Measurements from ENCODE around the gene RFTN1.

RFTN1 gene

DNA sequence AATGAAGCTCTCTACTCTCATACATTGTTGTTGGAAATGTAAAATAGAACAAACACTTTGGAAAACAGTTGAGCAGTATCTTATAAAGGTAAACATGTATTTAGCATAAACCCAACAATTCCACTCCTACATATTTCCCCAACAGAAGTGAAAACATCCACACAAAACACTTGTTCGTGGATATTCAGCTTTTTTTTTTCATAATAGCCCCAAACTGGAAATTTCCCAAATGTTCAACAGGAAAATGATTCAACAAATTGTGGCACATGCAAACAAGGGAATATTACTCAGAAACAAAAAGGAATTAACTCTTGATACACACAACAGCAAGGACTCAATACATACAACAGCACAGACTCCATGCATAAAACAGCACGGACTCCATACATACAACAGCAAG lies 28.5 kb downstream of the RFTN1 start:
- DNase-seq, result no peak

DNA sequence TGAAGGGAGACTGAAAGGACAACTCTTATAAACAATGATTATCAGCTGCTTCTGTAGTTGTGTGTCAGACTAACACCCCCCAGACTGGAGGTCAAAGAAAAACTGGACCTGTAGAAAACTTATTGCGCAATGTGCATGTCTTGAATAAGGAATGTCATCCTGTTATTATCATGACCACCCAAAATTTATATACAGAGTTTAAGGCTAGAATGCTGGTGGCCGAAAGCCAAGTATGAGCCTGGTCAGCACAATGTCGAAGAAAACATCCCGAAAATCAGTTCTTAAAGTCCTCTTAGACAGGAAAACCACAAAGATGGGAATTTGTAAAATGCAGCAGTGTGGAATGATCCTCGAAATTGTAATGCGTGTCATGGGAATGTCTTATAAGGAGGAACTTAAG lies 29.3 kb downstream of the RFTN1 start:
- DNase-seq, result no peak

DNA sequence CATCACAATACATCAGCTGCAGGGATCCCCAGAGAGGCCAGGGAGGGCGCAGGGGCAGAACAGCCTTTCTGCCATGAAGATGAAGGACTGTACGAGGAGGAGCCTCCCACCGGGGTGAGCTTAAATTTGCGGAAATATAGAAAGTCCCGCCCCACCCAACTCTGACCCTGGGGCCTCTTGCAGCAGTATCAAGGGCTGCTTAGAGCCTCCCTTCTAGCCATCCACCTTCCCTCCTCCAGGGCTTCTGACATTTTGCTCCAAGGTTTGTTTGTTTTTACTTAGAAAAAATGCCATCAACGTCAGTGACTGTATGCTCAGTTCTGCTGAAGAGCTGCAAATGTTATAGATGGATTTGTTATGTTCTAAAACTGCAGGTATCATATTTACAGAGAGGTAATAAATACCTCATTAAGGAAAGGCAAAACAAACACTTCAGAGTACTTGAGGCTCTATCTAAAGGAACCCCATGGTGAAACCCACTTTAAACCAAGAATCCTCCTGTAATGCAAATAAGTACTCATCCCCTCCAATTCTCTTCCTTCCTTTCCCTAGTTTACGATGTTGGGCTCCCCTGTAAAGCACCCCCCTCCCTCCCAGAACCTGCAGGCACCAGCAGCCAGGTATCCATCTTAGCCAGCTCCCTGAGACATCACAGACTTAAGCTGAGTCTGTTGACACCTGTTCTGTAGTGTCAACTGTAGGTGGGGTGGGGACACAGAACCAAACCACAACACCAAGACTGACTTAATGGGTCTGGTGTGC lies 30.5 kb downstream of the RFTN1 start:
- DNase-seq, result peak; percentile 71

GRCh38 chr3:16482194-16482769 lies 31.2 kb downstream of the RFTN1 start:
- no peak for DNase-seq

GRCh38 chr3:16481546-16481897 lies 32.0 kb downstream of the RFTN1 start:
- DNase-seq, result no peak

- DNase-seq, result no peak
These were observed 32.5 kb downstream of the RFTN1 start for GRCh38 chr3:16480861-16481545.

DNA sequence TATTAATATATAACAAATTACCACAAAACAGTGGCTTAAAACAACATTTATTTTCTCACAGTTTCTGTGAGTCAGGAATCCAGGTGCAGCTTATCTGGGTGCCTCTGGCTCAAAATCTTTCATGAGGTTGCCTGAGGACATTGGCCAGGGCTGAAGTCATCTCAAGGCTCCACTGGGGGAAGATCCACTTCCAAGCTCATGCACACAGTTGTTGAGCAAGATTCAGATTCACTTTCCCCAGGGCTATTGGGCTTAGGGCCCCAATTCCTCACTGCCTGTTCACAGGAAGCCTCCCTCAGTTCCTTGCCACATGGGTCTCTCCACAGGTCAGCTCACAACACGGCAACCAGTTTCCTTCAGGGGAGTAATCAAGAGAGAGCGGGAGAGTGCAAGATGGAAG lies 35.0 kb downstream of the RFTN1 start:
- DNase-seq, result no peak

- DNase-seq, result no peak
These were observed 36.0 kb downstream of the RFTN1 start for GRCh38 chr3:16477521-16477920.

DNA sequence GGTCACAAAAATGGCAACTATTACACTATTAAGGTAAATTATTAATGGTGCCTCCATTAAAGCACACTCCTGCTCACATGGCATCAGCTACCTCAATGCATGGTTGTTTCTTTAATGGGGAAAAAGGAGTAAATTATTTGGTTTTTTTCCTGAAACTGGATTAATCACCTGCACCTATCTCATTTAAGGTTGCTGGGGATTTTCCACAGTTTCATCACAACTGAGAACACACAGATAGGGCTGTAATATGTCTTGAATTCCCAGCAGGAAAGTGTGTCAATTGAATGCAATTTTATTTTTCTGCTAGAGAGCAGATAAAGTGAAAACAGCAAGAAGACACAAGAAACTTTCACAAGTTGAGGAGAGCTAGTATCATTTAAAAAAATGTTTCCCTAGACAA lies 36.4 kb downstream of the RFTN1 start:
- DNase-seq, result no peak

- DNase-seq, result no peak
These were observed 36.9 kb downstream of the RFTN1 start for GRCh38 chr3:16476636-16477035.

DNA sequence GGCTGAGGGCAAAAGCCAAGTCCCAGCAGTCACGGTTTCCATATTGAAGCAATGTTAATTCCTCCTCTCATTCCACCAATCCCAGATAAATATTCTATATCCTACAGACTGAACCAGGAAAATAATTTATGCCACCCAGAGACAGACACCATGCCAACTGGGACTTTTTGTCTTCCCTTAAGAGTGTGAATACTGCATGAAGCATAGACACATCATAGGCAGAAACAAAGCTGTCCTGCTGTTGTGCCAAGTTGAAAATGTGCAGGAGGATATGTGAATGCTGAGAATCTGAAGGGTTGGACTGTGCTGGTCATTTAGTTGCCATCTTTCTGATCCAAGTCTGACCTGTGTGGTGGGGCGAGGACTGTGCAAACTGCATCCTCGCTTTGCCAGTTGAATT lies 37.7 kb downstream of the RFTN1 start:
- no peak for DNase-seq

DNA sequence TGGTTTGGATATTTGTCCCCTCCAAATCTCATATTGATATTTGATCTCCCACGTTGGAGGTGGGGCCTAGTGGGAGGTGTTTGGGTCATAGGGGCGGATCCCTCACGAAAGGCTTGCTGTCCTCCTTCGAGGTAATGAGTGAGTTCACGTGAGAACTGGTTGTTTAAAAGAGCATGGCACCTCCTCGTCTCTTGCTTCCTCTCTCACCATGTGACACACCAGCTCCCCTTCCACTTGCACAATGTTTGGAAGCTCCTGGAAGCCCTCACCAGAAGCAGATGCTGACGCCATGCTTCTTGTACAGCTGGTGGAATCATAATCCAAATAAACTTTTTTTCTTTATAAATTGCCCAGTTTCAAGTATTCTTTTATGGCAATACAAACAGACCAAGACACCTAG lies 38.6 kb downstream of the RFTN1 start:
- no peak for DNase-seq

DNA sequence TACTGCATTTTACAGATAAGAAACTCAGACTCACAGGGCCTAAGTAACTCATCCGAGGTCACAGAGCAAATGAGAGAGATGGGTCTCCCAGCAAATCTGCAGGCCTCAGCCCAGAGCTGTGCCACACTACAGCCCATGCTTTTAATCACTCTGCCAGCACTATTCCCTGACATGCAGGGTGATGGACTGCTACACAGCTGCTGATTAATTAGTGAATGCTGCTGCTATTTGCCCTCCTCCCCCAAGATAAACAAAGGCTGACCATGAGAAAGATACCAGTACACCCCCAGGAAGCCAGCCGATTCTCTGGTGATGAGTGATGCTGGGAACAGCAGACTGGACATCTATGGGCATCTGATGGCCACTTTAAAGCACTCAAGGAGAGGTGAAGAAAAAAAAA lies 39.3 kb downstream of the RFTN1 start:
- DNase-seq, result no peak

DNA sequence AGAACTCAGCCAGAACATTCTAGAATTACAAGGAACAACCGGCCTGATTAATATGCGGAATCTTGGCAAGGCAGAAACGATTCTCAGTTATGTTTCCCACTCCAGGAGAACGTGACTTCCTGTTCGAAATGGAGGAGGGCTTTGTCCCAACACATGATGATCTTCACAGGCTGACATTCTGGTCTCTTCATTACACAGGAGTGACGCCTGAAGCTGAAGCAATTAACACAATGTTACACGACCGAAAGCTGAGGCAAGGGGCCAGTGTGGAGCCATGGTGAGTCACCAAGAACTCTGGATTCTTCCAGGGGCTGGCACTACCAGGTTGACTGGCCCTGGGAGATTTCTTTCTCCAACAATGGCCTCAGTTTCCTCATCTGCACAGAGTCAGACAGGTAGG lies 40.9 kb downstream of the RFTN1 start:
- DNase-seq, result no peak

DNA sequence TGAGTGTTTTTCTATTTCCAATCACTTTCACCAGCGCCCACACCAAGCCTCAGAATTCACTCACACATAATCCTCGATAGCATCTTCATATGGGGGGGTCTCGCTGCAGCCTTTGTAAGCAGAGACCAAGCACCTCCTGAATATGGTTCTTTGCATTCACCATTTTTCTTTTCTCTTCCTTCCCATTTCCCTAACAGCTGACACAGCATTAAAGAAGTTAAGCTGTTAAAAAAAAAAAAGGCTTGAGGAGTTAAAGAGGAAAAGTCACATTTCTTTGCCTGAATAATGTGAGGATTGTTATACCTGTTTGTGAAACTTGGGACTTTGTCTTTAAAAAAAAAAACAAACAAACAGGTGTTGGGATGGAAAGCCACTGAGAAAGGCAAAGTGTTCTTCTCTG lies 41.6 kb downstream of the RFTN1 start:
- DNase-seq, result no peak

- DNase-seq, result no peak
These were observed 42.9 kb downstream of the RFTN1 start for GRCh38 chr3:16470590-16470989.

GRCh38 chr3:16468336-16469098 lies 45.0 kb downstream of the RFTN1 start:
- DNase-seq, result no peak

DNA sequence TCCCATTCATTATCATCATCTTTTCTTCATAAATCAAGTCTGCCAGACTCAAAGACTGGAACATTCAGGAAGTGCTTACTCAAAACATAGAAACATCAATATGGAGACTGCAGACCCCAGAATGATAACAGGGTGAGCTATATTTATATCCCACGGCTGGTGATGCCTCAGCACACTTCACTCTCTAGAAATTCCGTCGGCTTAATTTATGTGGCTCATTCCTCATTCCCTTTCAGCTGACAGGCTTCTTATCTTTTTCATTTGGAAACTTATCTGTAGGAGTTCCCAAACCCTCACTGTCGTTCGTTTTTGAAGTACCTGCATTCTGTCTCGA lies 45.5 kb downstream of the RFTN1 start:
- no peak for DNase-seq

- DNase-seq, result no peak
These were observed 46.1 kb downstream of the RFTN1 start for GRCh38 chr3:16467393-16467792.

- DNase-seq, result no peak
These were observed 46.7 kb downstream of the RFTN1 start for GRCh38 chr3:16466822-16467221.

DNA sequence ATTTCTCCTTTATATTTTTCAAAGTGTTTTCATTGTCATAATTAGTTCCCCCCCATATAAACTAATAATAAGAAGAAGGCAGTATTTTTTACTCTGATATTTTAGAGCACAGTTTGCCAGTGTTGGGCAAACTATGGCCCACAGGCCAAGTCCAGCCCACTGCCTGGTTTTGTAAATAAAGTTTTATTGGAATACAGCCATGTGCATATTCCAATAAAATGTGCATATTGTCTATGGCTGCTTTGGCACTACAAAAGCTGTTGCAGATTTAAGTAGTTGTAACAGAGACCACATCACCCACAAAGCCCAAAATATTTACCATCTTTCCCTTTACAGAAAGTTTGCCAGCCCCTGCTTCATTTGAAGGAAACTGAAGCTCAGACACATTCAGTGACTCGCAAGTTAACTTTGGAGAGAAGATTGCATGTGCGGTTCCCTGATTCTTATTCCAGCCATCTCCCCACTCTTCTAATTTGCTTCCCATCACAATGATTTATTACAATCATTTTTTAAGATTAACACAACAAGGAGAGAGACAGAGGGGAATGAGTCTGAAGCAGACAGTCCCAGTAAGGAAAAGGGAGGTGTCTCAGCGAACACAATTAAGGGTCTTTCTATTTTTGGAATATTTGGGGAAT lies 48.9 kb downstream of the RFTN1 start:
- DNase-seq, result no peak

DNA sequence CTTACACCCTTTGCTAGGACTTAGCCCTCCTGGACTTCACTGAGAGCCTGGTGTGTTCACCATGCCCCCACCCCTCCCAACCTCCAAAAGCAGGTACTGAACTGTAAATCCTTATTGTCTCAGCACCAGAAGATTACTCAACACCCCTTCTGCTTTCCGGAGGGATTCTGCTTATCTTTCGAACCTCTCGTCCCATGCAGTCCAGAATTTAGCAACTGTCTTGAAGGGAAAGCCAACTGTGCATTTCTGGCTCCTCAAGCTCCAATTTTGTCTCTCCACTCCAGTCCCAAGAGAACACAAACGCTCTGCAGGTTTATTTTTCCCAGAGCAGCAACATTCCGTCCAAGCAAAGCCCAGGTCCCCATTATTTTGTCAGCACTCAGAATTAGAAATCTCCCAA lies 49.6 kb downstream of the RFTN1 start:
- no peak for DNase-seq

GRCh38 chr3:16463119-16463518 lies 50.4 kb downstream of the RFTN1 start:
- no peak for DNase-seq
